HEK293 (cell line): ENCODE measurements around the gene MVB12A.

Source experiments
- ZNF423 ChIP-seq: fragments of 450-650 bp; formaldehyde crosslinking; IDR thresholded peaks from 2 replicates; pipeline ENCODE4 v1.5.1; 2016; ENCODE audit warnings: missing biosample characterization, missing genetic modification characterization
- ZNF658 ChIP-seq: fragments of 450-650 bp; formaldehyde crosslinking; IDR thresholded peaks from 2 replicates; pipeline ENCODE4; 2016; ENCODE audit warnings: missing biosample characterization, missing genetic modification characterization
- ZSCAN23 ChIP-seq: fragments of 450-650 bp; formaldehyde crosslinking; IDR thresholded peaks from 2 replicates; pipeline ENCODE4 v1.5.1; 2016; ENCODE audit warnings: missing biosample characterization, missing genetic modification characterization
- TF ChIP-seq, protein P1 (sequence below): fragments of 450-650 bp; formaldehyde crosslinking; IDR thresholded peaks from 2 replicates; pipeline ENCODE4 v1.5.1; 2016; ENCODE audit warnings: missing biosample characterization, missing genetic modification characterization
- TF ChIP-seq, protein P2 (sequence below): fragments of 450-650 bp; formaldehyde crosslinking; IDR thresholded peaks from 2 replicates; pipeline ENCODE4 v1.5.1; 2016; ENCODE audit warnings: missing biosample characterization, missing genetic modification characterization

DNA sequence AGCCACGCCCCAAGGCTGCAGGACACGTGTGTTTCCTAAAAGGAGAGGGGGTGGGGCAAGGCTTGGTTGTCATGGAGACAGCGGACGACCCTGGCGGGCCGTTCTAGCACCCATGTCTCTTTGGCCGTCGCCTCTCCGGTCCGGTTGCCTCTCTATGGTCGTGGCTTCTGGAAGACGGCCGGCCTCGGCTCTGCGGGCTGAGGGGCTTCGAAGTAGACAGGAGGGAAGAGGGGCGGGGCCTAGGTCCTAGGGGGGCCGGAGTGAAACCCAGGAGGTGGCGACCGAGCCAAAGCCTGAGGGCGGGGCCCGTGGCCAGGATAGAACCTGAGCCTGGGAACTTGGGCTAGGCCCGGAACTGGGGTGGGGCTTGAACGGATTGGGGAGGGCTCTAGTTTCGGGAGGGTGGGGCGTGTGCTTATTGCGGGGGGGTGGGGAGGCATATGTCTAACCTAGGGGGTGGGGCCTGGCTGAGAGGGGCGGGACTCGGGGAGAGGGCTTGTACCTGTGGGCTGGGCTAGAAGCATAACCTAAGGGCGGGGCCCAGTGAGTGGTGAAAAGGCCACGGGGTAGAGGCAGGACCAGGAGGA lies 49.7 kb downstream of the MVB12A start:
- TF ChIP-seq ZSCAN23 (tag by site-specific recombination) (no peak), ZNF658 (tag by site-specific recombination) (no peak), ZNF423 (tag by site-specific recombination) (no peak)
- TF ChIP-seq, protein P1, sequence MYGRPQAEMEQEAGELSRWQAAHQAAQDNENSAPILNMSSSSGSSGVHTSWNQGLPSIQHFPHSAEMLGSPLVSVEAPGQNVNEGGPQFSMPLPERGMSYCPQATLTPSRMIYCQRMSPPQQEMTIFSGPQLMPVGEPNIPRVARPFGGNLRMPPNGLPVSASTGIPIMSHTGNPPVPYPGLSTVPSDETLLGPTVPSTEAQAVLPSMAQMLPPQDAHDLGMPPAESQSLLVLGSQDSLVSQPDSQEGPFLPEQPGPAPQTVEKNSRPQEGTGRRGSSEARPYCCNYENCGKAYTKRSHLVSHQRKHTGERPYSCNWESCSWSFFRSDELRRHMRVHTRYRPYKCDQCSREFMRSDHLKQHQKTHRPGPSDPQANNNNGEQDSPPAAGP: no peak
- TF ChIP-seq, protein P2, sequence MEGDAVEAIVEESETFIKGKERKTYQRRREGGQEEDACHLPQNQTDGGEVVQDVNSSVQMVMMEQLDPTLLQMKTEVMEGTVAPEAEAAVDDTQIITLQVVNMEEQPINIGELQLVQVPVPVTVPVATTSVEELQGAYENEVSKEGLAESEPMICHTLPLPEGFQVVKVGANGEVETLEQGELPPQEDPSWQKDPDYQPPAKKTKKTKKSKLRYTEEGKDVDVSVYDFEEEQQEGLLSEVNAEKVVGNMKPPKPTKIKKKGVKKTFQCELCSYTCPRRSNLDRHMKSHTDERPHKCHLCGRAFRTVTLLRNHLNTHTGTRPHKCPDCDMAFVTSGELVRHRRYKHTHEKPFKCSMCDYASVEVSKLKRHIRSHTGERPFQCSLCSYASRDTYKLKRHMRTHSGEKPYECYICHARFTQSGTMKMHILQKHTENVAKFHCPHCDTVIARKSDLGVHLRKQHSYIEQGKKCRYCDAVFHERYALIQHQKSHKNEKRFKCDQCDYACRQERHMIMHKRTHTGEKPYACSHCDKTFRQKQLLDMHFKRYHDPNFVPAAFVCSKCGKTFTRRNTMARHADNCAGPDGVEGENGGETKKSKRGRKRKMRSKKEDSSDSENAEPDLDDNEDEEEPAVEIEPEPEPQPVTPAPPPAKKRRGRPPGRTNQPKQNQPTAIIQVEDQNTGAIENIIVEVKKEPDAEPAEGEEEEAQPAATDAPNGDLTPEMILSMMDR (tag by site-specific recombination): no peak
